Activated CD4-positive, alpha-beta T cell treated with anti-CD3 and anti-CD28 coated beads, Interleukin-2, amount 50 U/mL, for 1 hour (primary cell): ENCODE data around the gene NUP210L.
A peak's percentile ranks its signal among the peaks of the same experiment; 100 is the strongest.
"Not testable (repeated sequence)": the region's sequence is repeated elsewhere in the genome, so short reads cannot be mapped to it uniquely, and the experiment has no call there.

Experiments used
- DNase-seq: peaks from one replicate; pipeline ENCODE4 v3.0.0-alpha.2; 2020

The NUP210L gene

DNA sequence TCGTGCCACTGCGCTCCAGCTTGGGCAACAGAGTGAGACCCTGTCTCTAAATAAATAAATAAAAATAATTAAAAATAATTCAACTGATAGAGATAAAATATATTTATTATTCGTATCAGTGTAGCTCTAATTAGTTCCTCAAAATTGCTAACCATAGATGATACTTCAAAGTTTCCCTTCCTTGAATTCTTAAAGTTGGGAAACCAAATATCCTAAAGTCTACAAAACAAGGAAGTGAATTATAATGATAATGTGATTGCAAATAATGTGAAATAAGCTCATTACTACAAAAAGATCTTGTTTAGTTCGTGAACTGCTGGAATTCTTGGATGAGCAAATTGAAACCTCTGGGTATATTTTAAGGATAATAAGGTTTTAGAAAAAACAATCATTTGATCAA, 60.5 kb downstream of the NUP210L start:
- DNase-seq = no peak

DNA sequence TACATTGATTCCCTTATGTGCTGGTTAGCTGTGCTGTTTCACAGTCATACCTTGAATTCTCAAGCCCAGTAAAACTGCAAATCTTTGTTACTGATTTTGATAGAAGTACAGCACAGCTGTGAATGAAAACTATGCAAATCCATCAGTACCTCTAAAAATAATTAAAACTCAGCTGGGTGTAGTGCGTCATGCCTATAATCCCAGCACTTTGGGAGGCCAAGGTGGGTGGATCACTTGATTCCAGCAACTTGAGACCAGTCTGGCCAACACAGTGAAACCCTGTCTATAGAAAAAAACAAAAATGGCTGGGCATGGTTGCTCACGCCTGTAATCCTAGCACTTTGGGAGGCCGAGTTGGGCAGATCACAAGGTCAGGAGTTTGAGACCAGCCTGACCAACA, 61.2 kb downstream of the NUP210L start:
- DNase-seq = no peak

GRCh38 chr1:154091706-154092105, 63.2 kb downstream of the NUP210L start:
- no peak for DNase-seq

GRCh38 chr1:154087574-154087973, 67.3 kb downstream of the NUP210L start:
- DNase-seq = no peak

DNA sequence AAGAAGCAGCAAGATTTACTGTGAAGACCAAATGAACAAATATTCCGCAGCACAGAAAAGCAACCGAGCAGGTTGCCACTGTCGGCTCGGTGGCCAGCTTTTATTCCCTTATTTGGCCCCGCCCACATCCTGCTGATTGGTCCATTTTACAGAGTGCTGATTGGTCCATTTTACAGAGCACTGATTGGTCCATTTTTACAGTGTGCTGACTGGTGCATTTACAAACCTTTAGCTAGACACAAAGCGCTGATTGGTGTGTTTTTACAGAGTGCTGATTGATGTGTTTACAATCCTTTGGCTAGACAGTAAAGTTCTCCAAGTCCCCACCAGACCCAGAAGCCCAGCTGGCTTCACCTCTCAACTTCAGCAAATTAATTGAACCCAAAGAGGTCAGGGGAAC, 71.8 kb downstream of the NUP210L start:
- not testable (repeated sequence) for DNase-seq

DNA sequence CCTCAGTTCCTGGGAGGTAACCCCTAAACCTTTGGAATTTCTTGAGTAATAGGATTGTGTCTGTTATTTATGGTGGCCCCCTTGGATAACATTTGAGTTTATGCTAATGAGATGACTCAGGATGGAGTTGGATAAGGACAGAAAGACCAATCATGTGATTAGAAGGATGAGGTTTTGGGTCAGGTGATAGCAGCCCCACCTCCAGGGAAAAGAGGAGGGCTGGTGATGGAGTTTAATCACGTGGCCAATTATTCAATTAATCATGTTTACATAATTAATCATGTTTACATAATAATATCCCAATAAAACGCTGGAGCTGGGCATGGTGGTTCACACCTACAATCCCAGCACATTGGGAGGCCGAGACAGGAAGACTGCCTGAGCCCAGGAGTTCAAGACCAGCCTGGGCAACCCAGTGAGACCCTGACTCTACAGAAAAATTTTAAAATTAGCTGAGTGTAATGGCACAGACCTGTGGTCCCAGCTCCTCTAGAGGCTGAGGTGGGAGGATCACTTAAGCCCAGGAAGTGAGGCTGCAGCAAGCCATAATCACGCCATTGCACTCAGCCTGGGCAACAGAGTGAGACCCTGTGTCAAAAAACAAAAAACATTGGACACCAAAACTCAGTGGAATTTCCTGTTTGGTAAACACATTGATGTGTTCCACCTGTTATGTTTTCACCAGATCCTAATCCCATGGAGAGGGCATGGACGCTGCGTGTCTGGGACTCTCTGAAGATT, 73.3 kb downstream of the NUP210L start:
- DNase-seq = no peak

DNA sequence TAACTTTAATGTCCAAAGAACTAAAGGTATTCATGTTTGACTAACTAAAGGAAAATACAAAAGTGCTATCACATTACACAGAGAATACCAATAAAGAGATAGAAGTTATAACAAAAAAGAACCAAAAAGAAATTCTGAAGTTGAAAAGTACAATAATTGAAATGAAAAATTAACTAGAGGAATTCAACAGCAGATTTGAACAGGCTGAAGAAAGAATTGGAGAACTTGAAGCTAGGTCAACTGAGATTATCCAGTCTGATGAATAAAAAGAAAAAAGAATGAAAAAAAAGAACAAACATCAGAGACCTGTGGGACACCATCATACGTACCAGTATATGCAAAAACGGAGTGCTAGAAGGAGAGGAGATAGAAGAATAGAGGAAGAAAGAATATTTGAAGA, 78.5 kb downstream of the NUP210L start:
- DNase-seq = no peak

GRCh38 chr1:154075746-154076145, 79.1 kb downstream of the NUP210L start:
- DNase-seq = no peak

DNA sequence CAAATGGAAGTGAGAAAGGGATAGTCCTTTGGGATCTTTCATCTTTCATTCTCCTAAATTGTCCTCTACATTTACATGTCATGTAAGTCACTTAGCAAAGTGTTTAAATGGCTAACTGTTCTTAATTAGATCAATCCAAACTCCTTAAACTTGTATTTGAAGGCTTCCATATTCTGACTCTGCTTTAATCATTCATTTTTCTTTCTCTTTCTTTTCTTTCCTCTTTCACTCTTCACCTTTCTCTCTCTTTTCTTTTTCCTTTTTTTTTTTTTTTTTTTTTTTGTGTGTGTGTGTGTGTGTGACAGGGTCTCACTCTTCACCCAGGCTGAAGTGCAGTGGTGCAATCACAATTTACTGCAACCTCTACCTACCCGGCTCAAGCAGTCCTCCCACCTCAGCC, 92.6 kb downstream of the NUP210L start:
- no peak for DNase-seq

- DNase-seq = not testable (repeated sequence)
Observed at GRCh38 chr1:154047436-154047835, 107.4 kb downstream of the NUP210L start.

- DNase-seq = not testable (repeated sequence)
Observed at GRCh38 chr1:154033697-154034096, 121.2 kb downstream of the NUP210L start.

DNA sequence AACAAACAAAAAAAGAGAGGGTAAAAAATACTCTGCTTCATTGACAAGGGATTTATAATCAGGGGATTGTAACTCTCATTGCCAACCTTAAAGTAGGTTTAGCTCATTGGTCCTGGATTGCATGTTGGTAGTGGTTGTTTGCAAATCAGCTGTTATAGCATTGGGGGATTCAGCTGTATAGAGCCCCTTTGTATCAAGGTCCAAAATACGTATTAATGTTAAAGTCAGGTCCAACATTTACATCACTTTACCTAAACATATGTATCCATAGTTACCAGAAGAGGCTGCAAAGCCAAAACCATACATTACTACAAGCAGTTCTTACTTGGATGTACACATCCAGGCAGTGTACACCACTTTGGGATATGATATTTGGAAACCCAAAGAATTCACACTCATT, 134.9 kb downstream of the NUP210L start:
- no peak for DNase-seq

DNA sequence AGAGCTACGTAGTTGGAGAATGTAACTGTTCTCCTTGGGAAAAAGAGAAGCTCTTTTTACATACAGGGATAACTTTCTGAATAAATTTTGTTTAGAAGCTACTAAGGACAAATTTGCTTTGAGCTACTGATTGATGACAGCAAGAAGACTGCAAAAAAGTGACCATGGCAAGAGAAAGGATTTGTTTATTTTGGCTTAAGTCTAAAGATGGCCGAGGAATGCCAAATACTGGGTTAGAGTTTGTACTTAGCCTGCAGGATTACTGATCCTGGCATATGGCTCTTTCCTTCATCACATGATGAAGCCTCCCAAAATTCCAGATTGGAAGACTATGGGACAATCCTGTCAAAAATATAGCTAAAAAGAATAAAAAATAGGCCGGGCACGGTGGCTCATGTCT, 135.6 kb downstream of the NUP210L start:
- no peak for DNase-seq

- DNase-seq = no peak
Observed at GRCh38 chr1:154014154-154014907, 140.5 kb downstream of the NUP210L start.

DNA sequence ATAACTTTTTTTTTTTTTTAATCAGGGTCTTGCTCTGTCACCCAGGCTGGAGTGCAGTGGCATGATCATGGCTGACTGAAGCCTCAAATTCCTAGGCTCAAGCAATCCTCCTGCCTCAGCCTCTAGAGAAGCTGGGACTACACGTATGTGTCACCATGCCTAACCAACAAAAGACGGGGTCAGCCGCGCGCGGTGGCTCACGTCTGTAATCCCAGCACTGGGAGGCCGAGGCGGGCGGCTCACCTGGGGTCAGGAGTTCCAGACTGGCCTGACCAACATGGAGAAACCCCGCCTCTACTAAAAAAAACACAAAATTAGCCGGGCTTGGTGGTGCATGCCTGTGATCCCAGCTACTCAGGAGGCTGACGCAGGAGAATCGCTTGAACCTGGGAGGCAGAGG, 142.3 kb downstream of the NUP210L start:
- DNase-seq = not testable (repeated sequence)

GRCh38 chr1:154012129-154012528, 142.7 kb downstream of the NUP210L start:
- no peak for DNase-seq

- no peak for DNase-seq
Observed at GRCh38 chr1:154006136-154006535, 148.7 kb downstream of the NUP210L start.

GRCh38 chr1:154000420-154000819, 154.5 kb downstream of the NUP210L start:
- no peak for DNase-seq

DNA sequence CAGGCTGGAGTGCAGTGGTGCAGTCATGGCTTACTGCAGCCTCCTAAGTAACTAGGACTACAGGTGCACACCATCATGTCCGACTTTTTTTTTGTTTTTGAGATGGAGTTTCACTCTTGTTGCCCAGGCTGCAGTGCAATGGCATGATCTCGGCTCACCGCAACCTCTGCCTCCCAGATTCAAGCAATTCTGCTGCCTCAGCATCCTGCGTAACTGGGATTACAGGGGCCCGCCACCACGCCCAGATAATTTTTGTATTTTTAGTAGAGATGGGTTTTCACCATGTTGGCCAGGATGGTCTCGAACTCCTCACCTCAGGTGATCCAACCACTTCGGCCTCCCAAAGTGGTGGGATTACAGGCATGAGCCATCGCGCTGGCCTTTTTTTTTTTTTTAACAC, 158.0 kb downstream of the NUP210L start:
- not testable (repeated sequence) for DNase-seq

- DNase-seq = no peak
Observed at GRCh38 chr1:153995640-153996039, 159.2 kb downstream of the NUP210L start.

DNA sequence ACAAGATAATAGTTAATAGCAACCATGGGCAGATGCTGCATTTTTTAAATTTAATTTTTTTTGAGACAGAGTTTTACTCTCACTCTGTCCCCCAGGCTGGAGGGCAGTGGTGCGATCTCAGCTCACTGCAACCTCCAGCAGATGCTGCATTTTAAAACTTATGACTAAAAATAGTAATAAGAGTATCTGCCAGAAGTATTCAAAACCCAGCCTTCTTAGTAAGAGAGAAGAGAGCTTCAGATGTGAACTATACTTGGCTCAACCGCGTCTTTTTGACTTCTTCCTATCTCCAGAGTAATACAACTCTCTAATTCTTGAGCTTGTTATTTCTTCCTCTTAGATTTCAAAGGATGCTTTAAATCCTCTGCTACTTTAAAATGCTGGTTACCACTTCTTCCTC, 159.7 kb downstream of the NUP210L start:
- no peak for DNase-seq

DNA sequence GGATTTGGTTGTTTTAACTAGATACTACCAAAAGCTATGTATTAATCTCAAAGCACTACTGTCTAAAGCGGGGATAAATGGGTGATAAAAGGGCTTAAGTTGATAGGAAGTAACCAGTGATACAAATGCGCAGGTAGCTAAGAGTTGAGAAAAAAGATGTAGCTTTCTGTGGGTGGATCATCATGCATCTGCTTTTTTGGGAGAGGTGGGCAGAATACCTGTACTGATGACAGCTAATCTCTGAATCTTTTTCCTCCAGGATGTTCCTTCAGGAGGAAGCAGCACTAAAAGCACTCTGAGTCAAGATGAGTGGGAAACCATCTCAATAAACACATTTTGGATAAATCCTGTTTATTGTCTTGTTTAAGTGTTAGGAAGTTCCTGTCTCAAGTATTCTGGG, 163.1 kb downstream of the NUP210L start:
- DNase-seq = no peak

DNA sequence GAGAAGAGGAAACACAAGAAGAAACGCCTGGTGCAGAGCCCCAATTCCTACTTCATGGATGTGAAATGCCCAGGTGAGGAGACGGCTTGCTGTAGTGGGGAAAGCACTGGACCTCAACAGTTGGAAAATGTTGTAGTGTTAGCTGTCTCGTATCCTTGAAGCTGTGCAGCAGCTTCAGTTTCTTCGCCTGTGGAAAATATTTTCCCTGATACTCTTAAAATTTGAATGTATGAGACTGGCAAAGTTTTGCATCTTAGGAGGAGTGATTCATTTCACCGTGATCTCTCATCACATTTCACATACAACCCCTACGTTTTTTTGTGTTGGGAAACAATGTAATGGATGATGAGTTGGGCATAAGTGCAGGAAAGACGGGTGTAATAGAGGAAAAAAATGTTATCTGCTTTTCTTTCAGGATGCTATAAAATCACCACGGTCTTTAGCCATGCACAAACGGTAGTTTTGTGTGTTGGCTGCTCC, 163.7 kb downstream of the NUP210L start:
- DNase-seq = no peak

DNA sequence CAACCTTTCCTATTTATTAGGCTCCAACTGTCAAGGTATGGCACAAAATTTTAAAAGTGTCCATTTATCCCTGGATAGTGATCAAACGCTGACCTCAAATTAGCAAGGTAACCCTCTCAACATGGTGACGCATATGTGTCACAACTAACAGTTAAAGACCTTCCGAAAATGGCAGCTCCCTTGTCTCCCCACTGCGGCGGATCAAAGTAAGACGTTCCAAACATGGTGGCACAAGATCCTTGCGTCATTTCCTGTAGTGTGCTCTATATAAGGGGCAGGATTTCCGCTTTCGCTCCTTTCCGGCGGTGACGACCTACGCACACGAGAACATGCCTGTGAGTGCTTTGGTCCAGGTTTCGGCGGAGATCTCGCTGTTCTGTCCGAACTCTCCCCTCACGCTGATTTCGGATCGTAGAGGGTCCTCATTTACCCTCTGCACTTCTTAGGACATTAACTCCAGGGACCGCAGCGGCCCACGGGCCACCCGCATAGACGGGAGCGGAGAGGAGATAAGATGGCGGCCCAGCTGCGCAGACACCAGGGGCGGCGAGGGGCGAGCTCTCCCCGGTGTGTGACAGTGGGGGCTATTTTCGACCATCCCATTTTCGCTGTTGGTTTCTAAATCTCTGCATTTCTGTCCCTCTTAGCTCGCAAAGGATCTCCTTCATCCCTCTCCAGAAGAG, 164.3 kb downstream of the NUP210L start, which contains the start of gene RPS27:
TSS of gene RPS27 (plus strand) at position 295 of the 683 bp plus-strand sequence. CDS start at position 330, 35 bp downstream.
- peak; percentile 80 for DNase-seq
